Rectal smooth muscle tissue (tissue), 1 donor: ENCODE results near the gene ROBO1.

Experiments
- H3K27ac ChIP-seq: one replicate; pipeline ENCODE4 v1.7.0; 2013; ENCODE audit warnings: low read depth, low read length, inconsistent platforms
- H3K27me3 ChIP-seq: one replicate; pipeline ENCODE4 v1.7.0; 2013; ENCODE audit warnings: low read length; ENCODE audit not compliant: control insufficient read depth, insufficient read depth
- H3K36me3 ChIP-seq: one replicate; pipeline ENCODE4 v1.7.0; 2013; ENCODE audit warnings: low read length; ENCODE audit not compliant: control insufficient read depth, insufficient read depth
- H3K4me1 ChIP-seq: one replicate; pipeline ENCODE4 v1.7.0; 2013; ENCODE audit warnings: low read length; ENCODE audit not compliant: control insufficient read depth, insufficient read depth
- H3K4me3 ChIP-seq: one replicate; pipeline ENCODE4 v1.7.0; 2013; ENCODE audit warnings: low read length
- H3K9ac ChIP-seq: one replicate; pipeline ENCODE4 v1.7.0; 2013; ENCODE audit warnings: low read length

The ROBO1 gene

GRCh38 chr3:78847203-78847602 lies 920.6 kb downstream of the ROBO1 start:
- H3K4me3 ChIP-seq = no peak overlapping the region
- H3K36me3 ChIP-seq = no peaks in the 10 kb centered on the region
- H3K27ac ChIP-seq = no peak overlapping the region
- no peaks in the 10 kb centered on the region for H3K4me1 ChIP-seq
- no peak overlapping the region for H3K9ac ChIP-seq
- no peaks in the 10 kb centered on the region for H3K27me3 ChIP-seq

GRCh38 chr3:78846718-78847117 lies 921.1 kb downstream of the ROBO1 start:
- Histone ChIP-seq H3K36me3 (no peaks in the 10 kb centered on the region), H3K9ac (no peak overlapping the region), H3K4me1 (no peaks in the 10 kb centered on the region), H3K27ac (no peak overlapping the region), H3K27me3 (no peaks in the 10 kb centered on the region), H3K4me3 (no peak overlapping the region)

- H3K36me3 ChIP-seq = no peaks in the 10 kb centered on the region
- H3K27ac ChIP-seq = no peak overlapping the region
- no peak overlapping the region for H3K9ac ChIP-seq
- H3K27me3 ChIP-seq = no peaks in the 10 kb centered on the region
- H3K4me1 ChIP-seq = no peaks in the 10 kb centered on the region
- H3K4me3 ChIP-seq = no peak overlapping the region
Measured at GRCh38 chr3:78845605-78846004, 922.2 kb downstream of the ROBO1 start.

GRCh38 chr3:78844307-78844706 lies 923.5 kb downstream of the ROBO1 start:
- Histone ChIP-seq H3K36me3 (no peaks in the 10 kb centered on the region), H3K9ac (no peak overlapping the region), H3K27me3 (no peaks in the 10 kb centered on the region), H3K27ac (no peak overlapping the region), H3K4me3 (no peak overlapping the region), H3K4me1 (no peaks in the 10 kb centered on the region)

GRCh38 chr3:78839693-78840092 lies 928.1 kb downstream of the ROBO1 start:
- H3K27ac ChIP-seq = no peak overlapping the region

GRCh38 chr3:78838362-78838761 lies 929.4 kb downstream of the ROBO1 start:
- H3K4me1 ChIP-seq = no peaks in the 10 kb centered on the region
- H3K36me3 ChIP-seq = no peaks in the 10 kb centered on the region
- H3K27me3 ChIP-seq = no peaks in the 10 kb centered on the region
- H3K9ac ChIP-seq = no peak overlapping the region
- H3K4me3 ChIP-seq = no peak overlapping the region
- no peak overlapping the region for H3K27ac ChIP-seq

More at GRCh38 chr3:78839693-78840092, 928.1 kb downstream of the ROBO1 start:
- H3K9ac ChIP-seq = no peak overlapping the region
- H3K4me3 ChIP-seq = no peak overlapping the region
- H3K27me3 ChIP-seq = no peaks in the 10 kb centered on the region
- H3K36me3 ChIP-seq = no peaks in the 10 kb centered on the region
- H3K4me1 ChIP-seq = no peaks in the 10 kb centered on the region

- H3K4me3 ChIP-seq = no peak overlapping the region
Measured at GRCh38 chr3:78834910-78835309, 932.9 kb downstream of the ROBO1 start.

GRCh38 chr3:78832785-78833204 lies 935.0 kb downstream of the ROBO1 start:
- no peak overlapping the region for H3K9ac ChIP-seq
- H3K4me1 ChIP-seq = no peaks in the 10 kb centered on the region
- H3K36me3 ChIP-seq = no peaks in the 10 kb centered on the region
- no peak overlapping the region for H3K27ac ChIP-seq
- H3K27me3 ChIP-seq = no peaks in the 10 kb centered on the region
- H3K4me3 ChIP-seq = no peak overlapping the region

More at GRCh38 chr3:78834910-78835309, 932.9 kb downstream of the ROBO1 start:
- Histone ChIP-seq H3K9ac (no peak overlapping the region), H3K27ac (no peak overlapping the region), H3K36me3 (no peaks in the 10 kb centered on the region), H3K4me1 (no peaks in the 10 kb centered on the region), H3K27me3 (no peaks in the 10 kb centered on the region)

GRCh38 chr3:78831446-78831972 lies 936.3 kb downstream of the ROBO1 start:
- H3K27ac ChIP-seq = no peak overlapping the region

GRCh38 chr3:78830470-78830869 lies 937.3 kb downstream of the ROBO1 start:
- Histone ChIP-seq H3K4me1 (no peaks in the 10 kb centered on the region), H3K36me3 (no peaks in the 10 kb centered on the region), H3K4me3 (no peak overlapping the region), H3K27me3 (no peaks in the 10 kb centered on the region), H3K27ac (no peak overlapping the region), H3K9ac (no peak overlapping the region)

More at GRCh38 chr3:78831446-78831972, 936.3 kb downstream of the ROBO1 start:
- Histone ChIP-seq H3K4me1 (no peaks in the 10 kb centered on the region), H3K27me3 (no peaks in the 10 kb centered on the region), H3K36me3 (no peaks in the 10 kb centered on the region), H3K9ac (no peak overlapping the region), H3K4me3 (no peak overlapping the region)

- Histone ChIP-seq H3K4me1 (no peaks in the 10 kb centered on the region), H3K27me3 (no peaks in the 10 kb centered on the region), H3K4me3 (no peak overlapping the region), H3K36me3 (no peaks in the 10 kb centered on the region), H3K9ac (no peak overlapping the region), H3K27ac (no peak overlapping the region)
Measured at GRCh38 chr3:78827618-78828017, 940.2 kb downstream of the ROBO1 start.

GRCh38 chr3:78825858-78826215 lies 942.0 kb downstream of the ROBO1 start:
- Histone ChIP-seq H3K27me3 (no peaks in the 10 kb centered on the region), H3K36me3 (no peaks in the 10 kb centered on the region), H3K4me3 (no peak overlapping the region), H3K9ac (no peak overlapping the region), H3K4me1 (no peaks in the 10 kb centered on the region), H3K27ac (no peak overlapping the region)

- no peak overlapping the region for H3K9ac ChIP-seq
- no peaks in the 10 kb centered on the region for H3K36me3 ChIP-seq
- H3K4me1 ChIP-seq = no peaks in the 10 kb centered on the region
- no peak overlapping the region for H3K4me3 ChIP-seq
- H3K27me3 ChIP-seq = no peaks in the 10 kb centered on the region
- H3K27ac ChIP-seq = no peak overlapping the region
Measured at GRCh38 chr3:78825118-78825857, 942.5 kb downstream of the ROBO1 start.
